ENCODE measurements around the gene APBB2.
"Not testable (repeated sequence)": the region's sequence is repeated elsewhere in the genome, so short reads cannot be mapped to it uniquely, and the experiment has no call there.

Gene APBB2

DNA sequence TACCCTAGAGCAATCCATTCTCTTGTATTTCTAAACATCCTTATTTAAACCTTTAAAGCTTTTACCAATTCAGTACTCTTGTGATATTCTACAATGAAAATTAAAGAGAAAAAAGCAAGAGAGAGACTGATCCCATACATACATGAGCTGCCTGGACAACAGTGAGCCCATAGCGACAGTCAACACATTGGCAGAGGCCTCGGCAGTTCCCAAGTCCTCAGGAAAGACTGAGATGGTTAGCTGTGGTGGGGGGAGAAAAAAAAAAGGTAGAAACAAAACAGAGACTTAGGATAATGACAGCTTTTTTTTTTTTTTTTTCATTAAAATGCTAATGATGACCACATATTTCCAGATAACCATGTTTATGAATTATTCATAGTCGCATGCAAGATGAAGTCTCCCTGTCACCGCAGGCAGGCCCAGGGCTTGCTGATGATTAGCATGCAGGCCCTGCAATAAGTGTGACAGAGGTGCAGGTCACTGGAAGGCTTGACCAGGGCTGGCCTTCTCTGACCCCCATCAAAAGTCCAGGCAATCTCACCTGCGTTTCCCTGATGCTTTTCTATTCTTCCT lies 148.8 kb downstream of the APBB2 start:
- in situ Hi-C loops (cut with MboI; ENCODE audit: low sequenced_read_pairs, unreplicated experiment): no loop called here
- TF ChIP-seq, protein P1, sequence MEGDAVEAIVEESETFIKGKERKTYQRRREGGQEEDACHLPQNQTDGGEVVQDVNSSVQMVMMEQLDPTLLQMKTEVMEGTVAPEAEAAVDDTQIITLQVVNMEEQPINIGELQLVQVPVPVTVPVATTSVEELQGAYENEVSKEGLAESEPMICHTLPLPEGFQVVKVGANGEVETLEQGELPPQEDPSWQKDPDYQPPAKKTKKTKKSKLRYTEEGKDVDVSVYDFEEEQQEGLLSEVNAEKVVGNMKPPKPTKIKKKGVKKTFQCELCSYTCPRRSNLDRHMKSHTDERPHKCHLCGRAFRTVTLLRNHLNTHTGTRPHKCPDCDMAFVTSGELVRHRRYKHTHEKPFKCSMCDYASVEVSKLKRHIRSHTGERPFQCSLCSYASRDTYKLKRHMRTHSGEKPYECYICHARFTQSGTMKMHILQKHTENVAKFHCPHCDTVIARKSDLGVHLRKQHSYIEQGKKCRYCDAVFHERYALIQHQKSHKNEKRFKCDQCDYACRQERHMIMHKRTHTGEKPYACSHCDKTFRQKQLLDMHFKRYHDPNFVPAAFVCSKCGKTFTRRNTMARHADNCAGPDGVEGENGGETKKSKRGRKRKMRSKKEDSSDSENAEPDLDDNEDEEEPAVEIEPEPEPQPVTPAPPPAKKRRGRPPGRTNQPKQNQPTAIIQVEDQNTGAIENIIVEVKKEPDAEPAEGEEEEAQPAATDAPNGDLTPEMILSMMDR (IDR thresholded peaks at IDR 0.05; ENCODE audit: borderline replicate concordance, control extremely low read depth, extremely low read depth, insufficient read depth, missing control alignments): no peak
- DNase-seq (ENCODE audit: low spot score): no peak

DNA sequence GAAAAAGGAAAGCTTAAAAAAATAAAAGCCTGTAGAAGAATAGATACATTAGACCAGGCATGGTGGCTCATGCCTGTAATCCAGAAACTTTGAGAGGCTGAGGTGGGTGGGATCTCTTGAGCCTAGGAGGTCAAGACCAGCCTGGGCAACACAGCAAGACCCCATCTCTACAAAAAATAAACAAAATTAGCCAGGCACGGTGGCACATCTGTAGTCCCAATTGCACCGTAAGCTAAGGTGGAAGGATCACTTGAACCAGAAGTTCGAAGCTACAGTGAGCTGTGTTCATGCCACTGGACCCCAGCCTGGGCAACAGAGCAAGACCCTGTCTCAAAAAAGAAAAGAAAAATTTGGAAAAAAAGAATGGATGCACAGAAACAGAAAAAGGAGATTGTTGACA lies 149.4 kb downstream of the APBB2 start:
- in situ Hi-C loops (cut with MboI; ENCODE audit: low sequenced_read_pairs, unreplicated experiment): no loop called here

DNA sequence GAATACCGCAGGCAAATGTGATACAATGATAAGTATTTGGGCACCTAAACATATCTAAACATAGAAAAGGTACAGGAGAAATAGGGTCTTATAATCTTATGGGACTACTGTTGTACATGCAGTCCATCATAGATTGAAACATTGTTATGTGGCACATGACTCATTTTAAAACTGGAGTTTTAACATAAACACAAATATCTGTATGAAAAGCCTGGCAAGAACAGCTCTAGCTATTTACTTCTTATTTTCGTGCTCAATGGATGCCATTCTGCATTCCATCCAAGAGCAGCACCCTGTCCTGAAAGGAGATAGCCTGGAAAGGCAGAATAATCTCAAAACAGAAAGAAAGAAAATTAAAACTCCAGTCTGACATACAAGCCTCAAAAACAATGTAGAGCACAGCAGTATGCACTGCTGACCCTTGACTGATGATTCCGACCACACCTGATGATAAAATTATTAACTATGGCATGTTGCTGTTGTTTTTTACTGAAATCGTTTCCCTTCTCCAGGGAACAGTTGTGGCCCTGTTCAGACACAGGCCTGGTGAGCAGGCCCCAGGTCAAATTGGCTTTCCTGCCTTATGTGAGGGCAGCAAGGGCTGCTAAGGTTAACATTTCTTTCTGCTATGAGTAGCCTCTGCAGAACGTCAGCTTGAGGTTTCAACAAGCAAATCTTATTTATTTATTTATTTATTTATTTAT lies 152.7 kb downstream of the APBB2 start:
- DNase-seq (ENCODE audit: low spot score): no peak
- in situ Hi-C loops (cut with MboI; ENCODE audit: low sequenced_read_pairs, unreplicated experiment): no loop called here
- TF ChIP-seq, protein P1 (IDR thresholded peaks at IDR 0.05; ENCODE audit: borderline replicate concordance, control extremely low read depth, extremely low read depth, insufficient read depth, missing control alignments): no peak

More for the DNA sequence above, 149.4 kb downstream of the APBB2 start:
- TF ChIP-seq, protein P1 (IDR thresholded peaks at IDR 0.05; ENCODE audit: borderline replicate concordance, control extremely low read depth, extremely low read depth, insufficient read depth, missing control alignments): no peak
- DNase-seq (ENCODE audit: low spot score): no peak

DNA sequence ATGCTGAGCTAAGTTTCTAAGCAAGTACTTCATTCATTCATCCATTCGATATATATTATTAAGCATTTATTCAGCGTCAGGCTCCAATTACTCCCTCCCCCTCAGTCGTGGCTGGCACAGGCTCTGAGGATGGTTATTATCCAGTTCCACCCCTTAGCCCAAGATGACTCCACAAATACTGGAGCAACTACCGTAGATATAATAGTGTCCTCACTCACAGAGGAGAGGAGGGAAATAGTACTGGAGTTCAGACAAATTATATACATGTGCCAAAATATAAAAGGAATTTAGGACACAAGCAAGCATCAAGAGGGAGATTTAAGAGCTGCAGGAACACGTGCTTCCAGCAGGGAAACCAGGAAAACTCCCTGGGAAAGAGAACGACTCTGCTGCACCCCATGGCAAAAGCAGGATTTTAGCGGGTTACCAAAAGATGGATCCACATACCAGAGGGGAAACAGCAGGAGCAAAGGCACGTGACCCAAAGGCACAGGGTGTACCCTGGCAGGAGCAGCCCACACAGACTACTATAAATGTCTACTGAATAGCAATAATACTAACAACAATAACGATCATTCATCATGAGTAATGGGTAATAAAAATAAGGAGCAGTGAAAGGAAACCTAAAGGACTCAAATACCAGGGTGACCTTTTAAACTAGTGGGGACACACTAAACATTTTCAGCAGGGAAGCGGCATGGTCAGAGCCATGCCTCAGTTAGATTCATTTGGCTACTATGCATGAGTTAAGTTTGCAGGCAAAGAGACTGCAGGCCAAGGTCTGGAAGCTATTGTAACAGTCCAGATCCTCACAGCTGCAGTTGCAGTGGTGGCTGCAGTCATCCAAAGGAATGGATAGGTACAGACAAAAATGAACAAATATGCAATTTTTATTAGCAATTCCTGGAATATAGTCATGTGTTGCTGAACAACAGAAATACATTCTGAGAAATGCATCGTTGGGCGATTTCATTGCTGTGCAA lies 153.7 kb downstream of the APBB2 start:
- TF ChIP-seq, protein P1 (IDR thresholded peaks at IDR 0.05; ENCODE audit: borderline replicate concordance, control extremely low read depth, extremely low read depth, insufficient read depth, missing control alignments): no peak
- in situ Hi-C loops (cut with MboI; ENCODE audit: low sequenced_read_pairs, unreplicated experiment): no loop called here
- no peak for DNase-seq (ENCODE audit: low spot score)

DNA sequence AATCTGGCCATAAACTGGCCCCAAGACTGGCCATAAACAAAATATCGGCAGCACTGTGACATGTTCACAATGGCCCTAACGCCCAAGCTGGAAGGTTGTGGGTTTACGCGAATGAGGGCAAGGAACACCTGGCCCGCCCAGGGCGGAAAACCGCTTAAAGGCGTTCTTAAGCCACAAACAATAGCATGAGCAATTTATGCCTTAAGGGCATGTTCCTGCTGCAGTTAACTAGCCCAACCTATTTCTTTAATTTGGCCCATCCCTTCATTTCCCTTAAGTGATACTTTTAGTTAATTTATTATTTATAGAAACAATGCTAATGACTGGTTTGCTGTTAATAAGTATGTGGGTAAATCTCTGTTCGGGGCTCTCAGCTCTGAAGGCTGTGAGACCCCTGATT lies 154.9 kb downstream of the APBB2 start:
- in situ Hi-C loops (cut with MboI; ENCODE audit: low sequenced_read_pairs, unreplicated experiment): not testable (repeated sequence)

DNA sequence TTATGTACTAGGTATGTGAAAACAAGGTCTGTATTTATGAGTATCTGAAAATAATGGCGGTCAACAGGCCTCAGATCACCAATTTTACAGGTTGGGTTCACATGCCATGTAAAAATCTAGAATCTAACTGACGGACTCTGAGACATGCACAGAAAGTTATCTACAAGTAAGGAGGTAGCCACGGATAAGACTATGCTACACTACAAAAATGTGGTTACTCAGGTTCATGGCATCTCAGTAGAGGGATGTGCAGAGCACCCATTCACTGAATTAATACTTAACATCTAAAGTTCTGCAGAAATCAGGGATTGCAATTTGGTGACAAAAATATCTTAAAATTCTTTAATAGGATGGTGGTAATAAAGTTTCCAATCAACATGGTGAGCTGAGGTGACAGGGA lies 155.9 kb downstream of the APBB2 start:
- in situ Hi-C loops (cut with MboI; ENCODE audit: low sequenced_read_pairs, unreplicated experiment): no loop called here
- no peak for DNase-seq (ENCODE audit: low spot score)
- TF ChIP-seq, protein P1 (IDR thresholded peaks at IDR 0.05; ENCODE audit: borderline replicate concordance, control extremely low read depth, extremely low read depth, insufficient read depth, missing control alignments): no peak

More for the DNA sequence above, 154.9 kb downstream of the APBB2 start:
- not testable (repeated sequence) for DNase-seq (ENCODE audit: low spot score)

Measured in GM13976 (cell line).